HEK293 (cell line): Measurements from ENCODE around the gene ASAP2.

Experiments
- CTCF ChIA-PET: fragments of 350-600 bp; formaldehyde crosslinking; extraction: SDS; loops from one replicate; lab custom pipeline; 2021; ENCODE audit warnings: antibody characterized with exemption; lab: Yijun Ruan, JAX
- POLR2A ChIA-PET: fragments of 300-600 bp; formaldehyde crosslinking; extraction: SDS; loops from one replicate; lab custom pipeline; 2020; ENCODE audit warnings: antibody characterized with exemption, inconsistent platforms; lab: Yijun Ruan, JAX
- H3K27ac ChIP-seq: fragments of 200-500 bp; sonication (Bioruptor generic); 2 replicates; pipeline ENCODE4 v1.5.1; 2014; ENCODE audit warnings: low read depth, low read length, control low read depth, inconsistent platforms; ENCODE audit errors: extremely low read depth
- H3K36me3 ChIP-seq, 2 experiments: fragments of 200-500 bp in 1 of 2; sonication (Bioruptor generic) in 1 of 2; 1 replicate in 1 of 2; 2 replicates in 1 of 2; pipeline ENCODE4 v1.5.1; 2014 to 2017; ENCODE audit warnings: inconsistent platforms in 2 of 2, low read length in 2 of 2; ENCODE audit not compliant: control insufficient read depth in 2 of 2, insufficient read depth in 1 of 2
- H3K4me1 ChIP-seq: fragments of 200-500 bp; sonication (Bioruptor generic); 2 replicates; pipeline ENCODE4 v1.5.1; 2014; ENCODE audit warnings: mild to moderate bottlenecking, low read length, inconsistent platforms; ENCODE audit not compliant: control insufficient read depth, insufficient read depth
- H3K4me3 ChIP-seq: 2 replicates; pipeline ENCODE4 v1.5.1; 2011; ENCODE audit warnings: low read depth, mild to moderate bottlenecking, control low read depth, low read length, moderate library complexity
- H3K9me3 ChIP-seq: fragments of 200-500 bp; sonication (Bioruptor generic); 2 replicates; pipeline ENCODE4 v1.5.1; 2014; ENCODE audit warnings: low read depth, low read length, inconsistent platforms; ENCODE audit not compliant: control insufficient read depth, insufficient read depth
- EGR2 ChIP-seq: fragments of 450-650 bp; formaldehyde crosslinking; IDR thresholded peaks from 2 replicates; pipeline ENCODE4 v1.5.1; 2016; ENCODE audit warnings: low read depth, missing biosample characterization, missing genetic modification characterization
- FEZF1 ChIP-seq: fragments of 450-650 bp; formaldehyde crosslinking; IDR thresholded peaks from 2 replicates; pipeline ENCODE4 v1.5.1; 2016; ENCODE audit warnings: missing biosample characterization, missing genetic modification characterization
- GLI2 ChIP-seq: fragments of 450-650 bp; formaldehyde crosslinking; IDR thresholded peaks from 2 replicates; pipeline ENCODE4; 2017; ENCODE audit warnings: missing biosample characterization, missing genetic modification characterization, low read depth, borderline replicate concordance
- GLIS1 ChIP-seq: fragments of 450-650 bp; formaldehyde crosslinking; IDR thresholded peaks from 2 replicates; pipeline ENCODE4 v1.5.1; 2016; ENCODE audit warnings: missing biosample characterization, missing genetic modification characterization
- HOXC10 ChIP-seq: sonication (generic); formaldehyde crosslinking; IDR thresholded peaks from 2 replicates; pipeline ENCODE4 v1.8.1; 2023; ENCODE audit warnings: mild to moderate bottlenecking, missing genetic modification reagents
- KLF9 ChIP-seq: fragments of 450-650 bp; formaldehyde crosslinking; IDR thresholded peaks from 2 replicates; pipeline ENCODE4 v1.5.1; 2016; ENCODE audit warnings: missing biosample characterization, missing genetic modification characterization, low read depth
- SETDB1 ChIP-seq: IDR thresholded peaks from one replicate; pipeline ENCODE4 v1.6.1; 2017; ENCODE audit warnings: mild to moderate bottlenecking, low read length, moderate library complexity, mixed read lengths; ENCODE audit not compliant: insufficient read length
- TCF7L2 ChIP-seq: IDR thresholded peaks from 2 replicates; pipeline ENCODE4 v1.6.1; 2011; ENCODE audit warnings: low read depth, mild to moderate bottlenecking, inconsistent platforms, low read length, moderate library complexity, borderline replicate concordance
- WT1 ChIP-seq: fragments of 450-650 bp; formaldehyde crosslinking; IDR thresholded peaks from 2 replicates; pipeline ENCODE4 v1.5.1; 2016; ENCODE audit warnings: missing biosample characterization, missing genetic modification characterization
- ZBTB1 ChIP-seq: fragments of 450-650 bp; formaldehyde crosslinking; IDR thresholded peaks from 2 replicates; pipeline ENCODE4 v1.5.1; 2016; ENCODE audit warnings: missing biosample characterization, missing genetic modification characterization
- ZFHX2 ChIP-seq: fragments of 450-650 bp; formaldehyde crosslinking; conservative IDR thresholded peaks from 2 replicates; pipeline ENCODE4 v1.5.1; 2016; ENCODE audit warnings: missing biosample characterization, missing genetic modification characterization
- ZFP3 ChIP-seq: fragments of 450-650 bp; formaldehyde crosslinking; IDR thresholded peaks from 2 replicates; pipeline ENCODE4 v1.5.1; 2016; ENCODE audit warnings: low read depth, missing biosample characterization, missing genetic modification characterization
- ZNF155 ChIP-seq: fragments of 450-650 bp; formaldehyde crosslinking; IDR thresholded peaks from 2 replicates; pipeline ENCODE4 v1.5.1; 2016; ENCODE audit warnings: missing biosample characterization, missing genetic modification characterization
- ZNF23 ChIP-seq: fragments of 450-650 bp; formaldehyde crosslinking; IDR thresholded peaks from 2 replicates; pipeline ENCODE4 v1.5.1; 2016; ENCODE audit warnings: missing biosample characterization, missing genetic modification characterization, borderline replicate concordance
- ZNF433 ChIP-seq: fragments of 450-650 bp; formaldehyde crosslinking; IDR thresholded peaks from 2 replicates; pipeline ENCODE4 v1.5.1; 2016; ENCODE audit warnings: missing biosample characterization, missing genetic modification characterization, low read depth
- ZNF549 ChIP-seq: fragments of 450-650 bp; IDR thresholded peaks from 2 replicates; pipeline ENCODE4 v1.5.1; 2018; ENCODE audit warnings: missing biosample characterization, missing genetic modification characterization, mild to moderate bottlenecking, inconsistent platforms, moderate library complexity
- ZNF585B ChIP-seq: fragments of 450-650 bp; formaldehyde crosslinking; IDR thresholded peaks from 2 replicates; pipeline ENCODE4 v1.5.1; 2016; ENCODE audit warnings: missing biosample characterization, missing genetic modification characterization
- ZNF664 ChIP-seq: fragments of 450-650 bp; formaldehyde crosslinking; IDR thresholded peaks from 2 replicates; pipeline ENCODE4 v1.5.1; 2016; ENCODE audit warnings: missing biosample characterization, missing genetic modification characterization
- ZSCAN16 ChIP-seq: fragments of 450-650 bp; formaldehyde crosslinking; IDR thresholded peaks from 2 replicates; pipeline ENCODE4 v1.5.1; 2016; ENCODE audit warnings: missing biosample characterization, missing genetic modification characterization
- TF ChIP-seq, protein P1 (sequence below): fragments of 450-650 bp; formaldehyde crosslinking; IDR thresholded peaks from 2 replicates; pipeline ENCODE4 v1.5.1; 2016; ENCODE audit warnings: missing biosample characterization, missing genetic modification characterization
- TF ChIP-seq, protein P2 (sequence below): fragments of 450-650 bp; formaldehyde crosslinking; IDR thresholded peaks from 2 replicates; pipeline ENCODE4 v1.5.1; 2016; ENCODE audit warnings: missing biosample characterization, missing genetic modification characterization
- TF ChIP-seq, protein P3 (sequence below): fragments of 450-650 bp; formaldehyde crosslinking; IDR thresholded peaks from 2 replicates; pipeline ENCODE4 v1.5.1; 2017; ENCODE audit warnings: missing biosample characterization, mild to moderate bottlenecking, missing genetic modification characterization, moderate library complexity
- TF ChIP-seq, protein P4 (sequence below): fragments of 450-650 bp; formaldehyde crosslinking; IDR thresholded peaks from 2 replicates; pipeline ENCODE4 v1.5.1; 2016; ENCODE audit warnings: missing biosample characterization, missing genetic modification characterization, low read depth
- TF ChIP-seq, protein P5 (sequence below): fragments of 450-650 bp; formaldehyde crosslinking; IDR thresholded peaks from 2 replicates; pipeline ENCODE4 v1.5.1; 2017; ENCODE audit warnings: missing biosample characterization, missing genetic modification characterization

Gene ASAP2

DNA sequence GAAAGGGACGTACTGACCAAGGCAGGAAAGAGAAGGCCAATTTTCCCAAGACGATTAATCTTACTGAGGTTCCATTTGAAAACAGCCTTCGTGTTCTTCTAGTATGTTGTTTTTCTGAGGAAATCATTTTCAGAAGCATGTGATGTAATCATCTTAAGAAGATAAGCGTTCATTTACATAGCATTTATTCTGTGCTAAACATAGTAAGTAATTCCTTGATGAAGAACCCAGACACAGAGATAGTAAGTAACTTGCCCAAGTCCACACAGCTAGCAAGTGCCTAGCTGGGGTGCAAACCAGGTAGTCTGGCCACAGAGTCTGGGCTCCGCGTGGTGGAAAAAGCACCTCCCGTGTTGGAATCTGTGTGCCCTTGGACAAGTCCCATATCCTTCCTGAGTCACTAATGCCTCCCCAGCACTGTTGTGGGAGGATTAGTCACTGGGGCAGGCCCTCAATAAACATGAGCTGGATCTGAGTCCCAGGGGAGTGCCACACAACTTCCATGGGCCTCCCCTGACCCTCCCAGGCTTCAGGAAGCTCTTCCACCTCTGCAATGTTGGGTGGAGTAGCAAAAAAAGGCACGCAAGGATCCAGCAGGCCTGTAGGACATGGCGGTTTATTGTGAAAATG lies 26.9 kb upstream of the ASAP2 start (continued):
- TF ChIP-seq ZNF23 (tag by site-specific recombination) = no peak
- TF ChIP-seq, protein P1, sequence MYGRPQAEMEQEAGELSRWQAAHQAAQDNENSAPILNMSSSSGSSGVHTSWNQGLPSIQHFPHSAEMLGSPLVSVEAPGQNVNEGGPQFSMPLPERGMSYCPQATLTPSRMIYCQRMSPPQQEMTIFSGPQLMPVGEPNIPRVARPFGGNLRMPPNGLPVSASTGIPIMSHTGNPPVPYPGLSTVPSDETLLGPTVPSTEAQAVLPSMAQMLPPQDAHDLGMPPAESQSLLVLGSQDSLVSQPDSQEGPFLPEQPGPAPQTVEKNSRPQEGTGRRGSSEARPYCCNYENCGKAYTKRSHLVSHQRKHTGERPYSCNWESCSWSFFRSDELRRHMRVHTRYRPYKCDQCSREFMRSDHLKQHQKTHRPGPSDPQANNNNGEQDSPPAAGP (tag by site-specific recombination) = peak; percentile 72
- 0 out of 2 replicates have a peak, but pooled peaks have one; percentile 24 for TF ChIP-seq WT1 (tag by site-specific recombination)
- peak; percentile 66 for TF ChIP-seq ZFHX2 (tag by site-specific recombination)
- no peak for TF ChIP-seq ZNF585B (tag by site-specific recombination)
- no peak for TF ChIP-seq GLIS1 (tag by site-specific recombination)
- TF ChIP-seq EGR2 = peak; percentile 51
- TF ChIP-seq KLF9 (tag by site-specific recombination) = no peak
- TF ChIP-seq, protein P2, sequence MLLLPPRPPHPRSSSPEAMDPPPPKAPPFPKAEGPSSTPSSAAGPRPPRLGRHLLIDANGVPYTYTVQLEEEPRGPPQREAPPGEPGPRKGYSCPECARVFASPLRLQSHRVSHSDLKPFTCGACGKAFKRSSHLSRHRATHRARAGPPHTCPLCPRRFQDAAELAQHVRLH (tag by site-specific recombination) = no peak
- no peak for TF ChIP-seq SETDB1

- Histone ChIP-seq H3K36me3 (no peaks in the 10 kb centered on the region), H3K4me3 (no peak overlapping the region), H3K27ac (no peak overlapping the region), H3K9me3 (no peaks in the 10 kb centered on the region), H3K4me1 (no peaks in the 10 kb centered on the region; the same call in 1 of the 2 replicates)
- POLR2A ChIA-PET = no interaction called here
- CTCF ChIA-PET = no interaction called here
- TF ChIP-seq ZSCAN16 (tag by site-specific recombination) = no peak
- no peak for TF ChIP-seq ZNF155 (tag by site-specific recombination)
- TF ChIP-seq, protein P3, sequence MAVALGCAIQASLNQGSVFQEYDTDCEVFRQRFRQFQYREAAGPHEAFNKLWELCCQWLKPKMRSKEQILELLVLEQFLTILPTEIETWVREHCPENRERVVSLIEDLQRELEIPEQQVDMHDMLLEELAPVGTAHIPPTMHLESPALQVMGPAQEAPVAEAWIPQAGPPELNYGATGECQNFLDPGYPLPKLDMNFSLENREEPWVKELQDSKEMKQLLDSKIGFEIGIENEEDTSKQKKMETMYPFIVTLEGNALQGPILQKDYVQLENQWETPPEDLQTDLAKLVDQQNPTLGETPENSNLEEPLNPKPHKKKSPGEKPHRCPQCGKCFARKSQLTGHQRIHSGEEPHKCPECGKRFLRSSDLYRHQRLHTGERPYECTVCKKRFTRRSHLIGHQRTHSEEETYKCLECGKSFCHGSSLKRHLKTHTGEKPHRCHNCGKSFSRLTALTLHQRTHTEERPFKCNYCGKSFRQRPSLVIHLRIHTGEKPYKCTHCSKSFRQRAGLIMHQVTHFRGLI (tag by site-specific recombination) = no peak
- no peak for TF ChIP-seq ZNF433
- TF ChIP-seq ZNF664 (tag by site-specific recombination) = no peak
- no peak for TF ChIP-seq TCF7L2
Measured at GRCh38 chr2:9184361-9184760, 22.3 kb upstream of the ASAP2 start.

GRCh38 chr2:9187620-9188214 lies 18.9 kb upstream of the ASAP2 start:
- Histone ChIP-seq H3K36me3 (no peaks in the 10 kb centered on the region), H3K27ac (no peak overlapping the region), H3K9me3 (no peaks in the 10 kb centered on the region), H3K4me3 (no peak overlapping the region), H3K4me1 (no peaks in the 10 kb centered on the region; the same call in 1 of the 2 replicates)
- CTCF ChIA-PET = interaction anchor here (0.6 to 2.5 kb wide), 2 partner anchors 14 to 18 kb away, joined by 4 to 8 read pairs; no protein-coding TSS in a partner anchor
- peak; percentile 41; the same call in 1 of the 2 replicates for TF ChIP-seq FEZF1
- TF ChIP-seq ZBTB1 = no peak
- TF ChIP-seq, all 188 proteins: peak for 1
- POLR2A ChIA-PET = no interaction called here

DNA sequence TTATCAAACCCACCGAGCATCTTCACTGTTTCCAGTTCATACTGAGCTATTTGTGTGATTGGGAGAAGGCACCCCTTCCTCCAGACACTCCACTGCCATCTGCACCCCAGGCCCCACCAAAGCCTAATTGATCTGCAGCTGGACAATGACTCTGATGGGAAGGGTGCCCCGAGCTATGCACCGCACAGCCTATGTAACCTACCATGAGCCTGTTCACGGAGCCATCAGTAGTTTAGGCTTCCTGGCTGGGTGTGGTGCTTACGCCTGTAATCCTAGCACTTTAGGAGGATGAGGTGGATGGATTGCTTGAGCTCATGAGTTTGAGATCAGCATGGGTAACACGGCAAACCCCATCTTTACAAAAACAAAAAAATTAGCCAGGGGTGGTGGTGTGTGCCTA lies 17.8 kb upstream of the ASAP2 start:
- Histone ChIP-seq H3K36me3 (no peaks in the 10 kb centered on the region), H3K4me1 (no peaks in the 10 kb centered on the region; the same call in 1 of the 2 replicates), H3K9me3 (no peaks in the 10 kb centered on the region), H3K27ac (no peak overlapping the region), H3K4me3 (no peak overlapping the region)
- POLR2A ChIA-PET = no interaction called here
- CTCF ChIA-PET = interaction anchor here (0.6 to 2.5 kb wide), 3 partner anchors 13 to 504 kb away, joined by 3 to 8 read pairs (median 3); no protein-coding TSS in a partner anchor
- TF ChIP-seq, protein P4, sequence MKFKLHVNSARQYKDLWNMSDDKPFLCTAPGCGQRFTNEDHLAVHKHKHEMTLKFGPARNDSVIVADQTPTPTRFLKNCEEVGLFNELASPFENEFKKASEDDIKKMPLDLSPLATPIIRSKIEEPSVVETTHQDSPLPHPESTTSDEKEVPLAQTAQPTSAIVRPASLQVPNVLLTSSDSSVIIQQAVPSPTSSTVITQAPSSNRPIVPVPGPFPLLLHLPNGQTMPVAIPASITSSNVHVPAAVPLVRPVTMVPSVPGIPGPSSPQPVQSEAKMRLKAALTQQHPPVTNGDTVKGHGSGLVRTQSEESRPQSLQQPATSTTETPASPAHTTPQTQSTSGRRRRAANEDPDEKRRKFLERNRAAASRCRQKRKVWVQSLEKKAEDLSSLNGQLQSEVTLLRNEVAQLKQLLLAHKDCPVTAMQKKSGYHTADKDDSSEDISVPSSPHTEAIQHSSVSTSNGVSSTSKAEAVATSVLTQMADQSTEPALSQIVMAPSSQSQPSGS (tag by site-specific recombination) = no peak
- TF ChIP-seq HOXC10 = no peak
- TF ChIP-seq GLI2 = no peak
- no peak for TF ChIP-seq ZNF549 (tag by site-specific recombination)
- TF ChIP-seq ZFP3 = no peak
- TF ChIP-seq, protein P5, sequence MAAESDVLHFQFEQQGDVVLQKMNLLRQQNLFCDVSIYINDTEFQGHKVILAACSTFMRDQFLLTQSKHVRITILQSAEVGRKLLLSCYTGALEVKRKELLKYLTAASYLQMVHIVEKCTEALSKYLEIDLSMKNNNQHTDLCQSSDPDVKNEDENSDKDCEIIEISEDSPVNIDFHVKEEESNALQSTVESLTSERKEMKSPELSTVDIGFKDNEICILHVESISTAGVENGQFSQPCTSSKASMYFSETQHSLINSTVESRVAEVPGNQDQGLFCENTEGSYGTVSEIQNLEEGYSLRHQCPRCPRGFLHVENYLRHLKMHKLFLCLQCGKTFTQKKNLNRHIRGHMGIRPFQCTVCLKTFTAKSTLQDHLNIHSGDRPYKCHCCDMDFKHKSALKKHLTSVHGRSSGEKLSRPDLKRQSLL (tag by site-specific recombination) = no peak
